Heart left ventricle (tissue), 16 donors: Measurements from ENCODE around the gene TRPM3. TPM values are rescaled to one million over a fixed set of nuclear protein-coding genes. Genes with fewer than 3 reads are reported as not detected.
"Not testable (repeated sequence)": the region's sequence is repeated elsewhere in the genome, so short reads cannot be mapped to it uniquely, and the experiment has no call there.

Source experiments
- ATAC-seq, 4 donors: fragments of 200-7000 bp; cut with Tn5 transposase; one replicate each; pipeline ENCODE4 v1.9.1; 2020 to 2022; ENCODE audit warnings: moderate library complexity in 4 of 4, mild to moderate bottlenecking in 3 of 4, moderate number of reproducible peaks in 1 of 4
- DNase-seq, 5 donors: peaks; one replicate each; pipeline ENCODE4 v3.0.0-alpha.2; 2020
- H3K27ac ChIP-seq, 12 donors: fragments of 200-600 bp; sonication (generic) in 4 of 12; one replicate each; pipeline versions ENCODE4 v1.5.0 to v1.8.0; 2016 to 2022; ENCODE audit warnings: mild to moderate bottlenecking in 2 of 12
- H3K27me3 ChIP-seq, 9 donors: fragments of 200-600 bp; sonication (generic) in 2 of 9; one replicate each; pipeline versions ENCODE4 v1.5.1 to v1.8.0; 2016 to 2022; ENCODE audit warnings: mild to moderate bottlenecking in 3 of 9
- H3K36me3 ChIP-seq, 9 donors: fragments of 200-600 bp; sonication (generic) in 2 of 9; one replicate each; pipeline versions ENCODE4 v1.5.0 to v1.8.0; 2018 to 2022; ENCODE audit warnings: mild to moderate bottlenecking in 2 of 9
- H3K4me1 ChIP-seq, 12 donors: fragments of 200-600 bp; sonication (generic) in 4 of 12; one replicate each; pipeline versions ENCODE4 v1.5.0 to v1.8.0; 2016 to 2022; ENCODE audit warnings: mild to moderate bottlenecking in 3 of 12
- H3K4me3 ChIP-seq, 12 donors: fragments of 200-600 bp; sonication (generic) in 4 of 12; one replicate each; pipeline versions ENCODE4 v1.5.0 to v1.8.0; 2017 to 2022; ENCODE audit warnings: mild to moderate bottlenecking in 9 of 12, moderate library complexity in 4 of 12
- H3K9me3 ChIP-seq, 12 donors: fragments of 200-600 bp; sonication (generic) in 4 of 12; one replicate each; pipeline versions ENCODE4 v1.5.0 to v1.8.0; 2016 to 2022; ENCODE audit warnings: mild to moderate bottlenecking in 1 of 12
- CTCF ChIP-seq, 12 donors: fragments of 200-600 bp; sonication (generic) in 4 of 12; IDR thresholded peaks; one replicate each; pipeline versions ENCODE4 v1.5.0 to v1.8.0; 2018 to 2022; ENCODE audit warnings: antibody characterized with exemption in 12 of 12, mild to moderate bottlenecking in 5 of 12
- POLR2A ChIP-seq, 2 donors: fragments of 450-650 bp; IDR thresholded peaks; one replicate each; pipeline ENCODE4 v1.6.1; 2017; ENCODE audit warnings: antibody characterized with exemption in 2 of 2, mild to moderate bottlenecking in 2 of 2, moderate library complexity in 2 of 2
- WGBS, 4 donors: extraction: QIAGEN DNeasy Blood & Tissue Kit in 2 of 4; methylation state at CpG; one replicate each; pipeline versions ENCODE4 v1.1.5 to v1.1.7; 2013 to 2018; 5-methylcytosine and 5-hydroxymethylcytosine counted together
- intact Hi-C, 10 donors: fragments of 100-400 bp; cut with DNase I; formaldehyde crosslinking; loops; one replicate each; pipeline versions ENCODE4 v1.11.1 to v1.14.2; 2022
- polyA plus RNA-seq, 2 donors: library from polyadenylated mRNA; stranded (reverse); fragments of 200-250 nt; gene quantifications; one replicate each; pipeline ENCODE4 v1.2.3, GENCODE V29; 2013
- total RNA-seq, 9 donors: library from RNA; depleted of rRNA in 2 of 9; stranded (reverse); fragments of >200 nt in 2 of 9; fragmentation: NEBNext Ultra II Directional in 3 of 9; extraction: Animal tissue kit (Norgen Biotek cat#: 25700) in 3 of 9; gene quantifications; one replicate each; pipeline versions ENCODE4 v1.1.0 to v1.2.4, GENCODE V29; 2016 to 2023
- donor health status: ischemic (EF 13 %, LVEDD 7.1; RV severe dilation, severe dysfunction).
- donor health status: healthy with polysubstance abuse.
- donor health status: DM: no; HTN: yes; CAD: no.
- donor health status: DM: no; HTN: no; CAD: no.
- donor health status: ischemic (EF 25% LVEDD 6.9; RV normal size, moderate dysfunction).
- donor health status: ischemic (EF 25% LVEDD 5.7; RV mildly dilated, moderate dysfunction).
- donor health status: healthy.
- donor health status: DM: yes; HTN: yes; CAD: no.
- donor health status: ischemic (EF 35%, LVEDD 5.7; RV mildly dilated, moderate dysfunction).
- donor health status: nonischemic (EF 11% LVEDD 7.7; RV severe dilation, severe dysfunction).
- donor health status: DM: yes; HTN: yes; CAD: no.
- donor health status: PGD.
- donor health status: ischemic (EF 29% LVEDD 5.4; RV normal size, mild dysfunction).
- donor health status: nonischemic (EF 23%, LVEDD 6.1; RV moderate dilation, normal function).

The TRPM3 gene
- total and polyA plus RNA-seq, 11 donors = 0.02 to 0.91 (median 0.10) TPM; not detected in 1

GRCh38 chr9:70746760-70747159, 374.7 kb downstream of the TRPM3 start:
- no peak for DNase-seq
- Histone ChIP-seq H3K36me3 (no peaks in the 10 kb centered on the region), H3K27ac (no peak overlapping the region), H3K9me3 (no peaks in the 10 kb centered on the region), H3K4me1 (no peaks in the 10 kb centered on the region), H3K4me3 (no peak overlapping the region), H3K27me3 (no peaks in the 10 kb centered on the region)
- intact Hi-C loops = no loop called here
- no peak for TF ChIP-seq CTCF (IDR thresholded peaks at IDR 0.05)
- no peak for TF ChIP-seq POLR2A (IDR thresholded peaks at IDR 0.05)
- no peak for ATAC-seq

- DNase-seq (no peak), ATAC-seq (no peak)
- Histone ChIP-seq H3K4me3 (no peak overlapping the region), H3K4me1 (no peaks in the 10 kb centered on the region), H3K9me3 (peaks cover 0 to 3% (median 0%) of the 10 kb centered on the region in 12 donors), H3K27ac (no peak overlapping the region), H3K36me3 (no peaks in the 10 kb centered on the region), H3K27me3 (no peaks in the 10 kb centered on the region)
- WGBS, 4 donors = 1 to 85% (median 39%) methylated on average over 1 of the region's 1 CpG
- TF ChIP-seq POLR2A (IDR thresholded peaks at IDR 0.05) (no peak), CTCF (IDR thresholded peaks at IDR 0.05) (no peak)
- intact Hi-C loops = no loop called here
Measured at GRCh38 chr9:70746316-70746715, 375.1 kb downstream of the TRPM3 start.

- no CpG with 5 or more reads among the region's 1 CpG for WGBS, 4 donors
- H3K36me3 ChIP-seq, H3K27me3 ChIP-seq, DNase-seq, H3K27ac ChIP-seq, H3K4me3 ChIP-seq, ATAC-seq, H3K4me1 ChIP-seq, H3K9me3 ChIP-seq, intact Hi-C loops: not testable (repeated sequence)
Measured at GRCh38 chr9:70724794-70725193, 396.6 kb downstream of the TRPM3 start.

GRCh38 chr9:70724025-70724424, 397.4 kb downstream of the TRPM3 start:
- WGBS, 4 donors = no CpG with 5 or more reads among the region's 1 CpG

GRCh38 chr9:70706797-70707196, 414.6 kb downstream of the TRPM3 start:
- WGBS, 4 donors = no CpG with 5 or more reads among the region's 1 CpG
- DNase-seq, intact Hi-C loops, H3K27ac ChIP-seq, H3K4me3 ChIP-seq, H3K36me3 ChIP-seq, H3K9me3 ChIP-seq, ATAC-seq, H3K4me1 ChIP-seq, H3K27me3 ChIP-seq: not testable (repeated sequence)

More at GRCh38 chr9:70724025-70724424, 397.4 kb downstream of the TRPM3 start:
- H3K4me3 ChIP-seq, H3K27me3 ChIP-seq, H3K27ac ChIP-seq, DNase-seq, H3K4me1 ChIP-seq, ATAC-seq, H3K36me3 ChIP-seq, H3K9me3 ChIP-seq, intact Hi-C loops: not testable (repeated sequence)

- H3K27me3 ChIP-seq = no peaks in the 10 kb centered on the region
- no peaks in the 10 kb centered on the region for H3K4me1 ChIP-seq
- H3K27ac ChIP-seq = no peak overlapping the region
- no peaks in the 10 kb centered on the region for H3K36me3 ChIP-seq
- TF ChIP-seq POLR2A (IDR thresholded peaks at IDR 0.05) (no peak), CTCF (IDR thresholded peaks at IDR 0.05) (no peak)
- H3K4me3 ChIP-seq = no peak overlapping the region
- DNase-seq (no peak), ATAC-seq (peak in 3 of 4 donors; percentile 81 to 87 (median 86))
- intact Hi-C loops = no loop called here
- H3K9me3 ChIP-seq = no peaks in the 10 kb centered on the region
- WGBS, 4 donors = 40 to 59% (median 49%) methylated on average over 6 of the region's 6 CpGs
Measured at GRCh38 chr9:70701163-70701562, 420.3 kb downstream of the TRPM3 start.
